Smooth muscle cell (in vitro differentiated cells): ENCODE measurements around the gene ARSB. TPM values are rescaled to one million over a fixed set of nuclear protein-coding genes. Genes with fewer than 3 reads are reported as not detected.
A peak's percentile ranks its signal among the peaks of the same experiment; 100 is the strongest.

Experiments
- DNase-seq: peaks from one replicate; lab custom pipeline; 2025; ENCODE audit not compliant: unreplicated experiment; lab: John Stamatoyannopoulos, UW
- H2AFZ ChIP-seq: fragments of 200-600 bp; sonication (generic); 2 replicates; pipeline ENCODE4 v1.6.0; 2016; ENCODE audit warnings: antibody characterized with exemption, low read depth, mild to moderate bottlenecking
- H3F3A ChIP-seq: fragments of 200-600 bp; sonication (generic); 2 replicates; pipeline ENCODE4 v1.6.0; 2017; ENCODE audit warnings: antibody characterized with exemption, low read depth
- H3K27ac ChIP-seq: fragments of 200-600 bp; sonication (generic); 2 replicates; pipeline ENCODE4 v1.5.1; 2016; ENCODE audit warnings: low read depth, mild to moderate bottlenecking
- H3K27me3 ChIP-seq: fragments of 200-600 bp; sonication (generic); 2 replicates; pipeline ENCODE4 v1.6.1; 2016; ENCODE audit warnings: low read depth, mild to moderate bottlenecking
- H3K36me3 ChIP-seq: fragments of 200-600 bp; sonication (generic); 2 replicates; pipeline ENCODE4 v1.5.1; 2016; ENCODE audit warnings: low read depth
- H3K4me1 ChIP-seq: fragments of 200-600 bp; sonication (generic); 2 replicates; pipeline ENCODE4 v1.5.1; 2016; ENCODE audit warnings: low read depth
- H3K4me2 ChIP-seq: fragments of 200-600 bp; sonication (generic); 2 replicates; pipeline ENCODE4 v1.6.0; 2016; ENCODE audit warnings: mild to moderate bottlenecking
- H3K4me3 ChIP-seq: fragments of 200-600 bp; sonication (generic); 2 replicates; pipeline ENCODE4 v1.5.1; 2016; ENCODE audit warnings: mild to moderate bottlenecking
- H3K79me2 ChIP-seq: fragments of 200-600 bp; sonication (generic); 2 replicates; pipeline ENCODE4 v1.6.0; 2016; ENCODE audit warnings: low read depth, mild to moderate bottlenecking
- H3K9ac ChIP-seq: fragments of 200-600 bp; sonication (generic); 2 replicates; pipeline ENCODE4 v1.6.0; 2016; ENCODE audit warnings: low read depth
- H3K9me3 ChIP-seq: fragments of 200-600 bp; sonication (generic); replicated peaks from 2 replicates; pipeline ENCODE4 v1.5.1; 2016; ENCODE audit warnings: low read depth
- H4K20me1 ChIP-seq: fragments of 200-600 bp; sonication (generic); 2 replicates; pipeline ENCODE4 v1.6.0; 2016; ENCODE audit warnings: low read depth
- CTCF ChIP-seq: fragments of 200-600 bp; sonication (generic); IDR thresholded peaks from 2 replicates; pipeline ENCODE4 v1.5.1; 2017; ENCODE audit warnings: borderline replicate concordance, mild to moderate bottlenecking, antibody characterized with exemption; ENCODE audit not compliant: insufficient read depth, poor library complexity, severe bottlenecking
- WGBS: methylation state at CpG from one replicate; pipeline ENCODE4 v1.1.7; 2016; ENCODE audit warnings: low lambda C conversion rate; 5-methylcytosine and 5-hydroxymethylcytosine counted together
- polyA plus RNA-seq: library from polyadenylated mRNA; unstranded; fragments of >200 nt; fragmentation: Nextera tagmentation; extraction: Ambion mirVana; gene quantifications from 2 replicates; pipeline ENCODE4 v1.2.1, GENCODE V29; 2016
- total RNA-seq: library from RNA; depleted of rRNA; stranded (reverse); fragments of >200 nt; gene quantifications from 2 replicates; pipeline ENCODE4 v1.2.3, GENCODE V29; 2014

The ARSB gene
- total and polyA plus RNA-seq, 2 experiments from 2014 or later: 17.5 to 23.2 TPM

- Histone ChIP-seq H3K9me3 (no peaks in the 10 kb centered on the region), H3K9ac (no peak overlapping the region), H3K27ac (no peak overlapping the region), H3K4me2 (no peak overlapping the region), H3K36me3 (no peaks in the 10 kb centered on the region), H3K4me1 (peaks cover 6% of the 10 kb centered on the region), H3F3A (no peaks in the 10 kb centered on the region), H2AFZ (no peak overlapping the region), H3K4me3 (no peak overlapping the region), H4K20me1 (no peaks in the 10 kb centered on the region), H3K27me3 (no peaks in the 10 kb centered on the region), H3K79me2 (no peaks in the 10 kb centered on the region)
- no peak for TF ChIP-seq CTCF
- no peak for DNase-seq
- 54% methylated on average over 13 of the region's 13 CpGs for WGBS
These were observed 213.6 kb downstream of the ARSB start for GRCh38 chr5:78771260-78772205.

DNA sequence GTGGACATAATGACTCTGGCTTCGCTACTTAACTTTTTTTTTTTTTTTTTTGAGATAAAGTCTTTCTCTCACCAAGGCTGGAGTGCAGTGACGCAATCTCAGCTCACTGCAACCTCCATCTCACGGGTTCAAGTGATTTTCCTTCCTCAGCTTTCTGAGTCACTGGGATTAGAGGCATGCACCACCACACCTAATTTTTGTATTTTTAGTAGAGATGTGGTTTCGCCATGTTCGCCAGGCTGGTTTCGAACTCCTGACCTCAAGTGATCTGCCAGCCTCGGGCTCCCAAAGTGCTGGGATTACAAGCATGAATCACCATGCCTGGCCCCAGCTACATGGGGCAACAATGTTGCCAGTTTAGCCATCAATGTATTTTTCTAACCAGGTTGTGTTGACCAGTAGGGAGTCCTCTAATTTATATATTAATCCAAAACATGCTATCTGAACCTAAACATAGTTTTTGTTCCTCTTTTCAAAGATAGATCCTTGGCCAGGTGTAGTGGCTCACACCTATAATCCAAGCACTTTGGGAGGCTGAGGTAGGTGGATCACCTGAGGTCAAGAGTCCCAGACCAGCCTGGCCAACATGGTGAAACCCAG is 216.2 kb downstream of the ARSB start:
- Histone ChIP-seq H3K27me3 (no peaks in the 10 kb centered on the region), H2AFZ (no peak overlapping the region), H3K4me2 (no peak overlapping the region), H3K9me3 (no peaks in the 10 kb centered on the region), H3K36me3 (no peaks in the 10 kb centered on the region), H4K20me1 (no peaks in the 10 kb centered on the region), H3K79me2 (no peaks in the 10 kb centered on the region), H3F3A (peaks cover 3% of the 10 kb centered on the region), H3K9ac (no peak overlapping the region), H3K4me1 (peaks cover 14% of the 10 kb centered on the region), H3K4me3 (no peak overlapping the region), H3K27ac (no peak overlapping the region)
- no peak for TF ChIP-seq CTCF
- 72% methylated on average over 7 of the region's 7 CpGs for WGBS
- no peak for DNase-seq

DNA sequence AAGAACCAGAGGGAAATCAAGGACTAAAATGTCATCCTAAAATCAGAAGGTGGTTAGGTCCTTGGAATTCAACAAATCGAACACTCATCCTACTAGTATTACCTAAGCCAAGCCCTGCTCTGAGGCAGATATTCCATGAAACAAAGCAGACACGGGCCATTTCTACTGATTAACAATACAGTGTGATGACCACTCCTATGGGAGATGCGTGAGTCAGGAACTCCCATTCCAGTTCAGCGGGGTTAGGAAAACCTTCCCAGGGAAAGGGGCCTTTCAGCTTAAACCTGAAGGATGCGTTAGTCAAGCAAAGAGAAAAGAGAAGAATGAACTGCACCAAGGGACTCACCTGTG is 218.7 kb downstream of the ARSB start:
- Histone ChIP-seq H3K4me1 (peaks cover 12% of the 10 kb centered on the region), H2AFZ (peak overlapping the region; percentile 17), H3K9me3 (no peaks in the 10 kb centered on the region), H3K4me3 (no peak overlapping the region), H3K9ac (no peak overlapping the region), H3K27me3 (no peaks in the 10 kb centered on the region), H4K20me1 (no peaks in the 10 kb centered on the region), H3K36me3 (no peaks in the 10 kb centered on the region), H3K79me2 (no peaks in the 10 kb centered on the region), H3K27ac (peak overlapping the region; percentile 38), H3K4me2 (peak overlapping the region; percentile 74), H3F3A (peaks cover 3% of the 10 kb centered on the region)
- TF ChIP-seq CTCF: no peak
- DNase-seq: no peak
- WGBS: 14% methylated on average over 5 of the region's 5 CpGs
